Skeletal muscle cell (primary cell): ENCODE data around the gene FGFR4.

Source experiments
- DNase-seq: peaks from one replicate; pipeline ENCODE4 v3.0.0-alpha.2; 2010; ENCODE audit warnings: low read depth
- H3K4me3 ChIP-seq: 2 replicates; pipeline ENCODE4 v1.5.1; 2011; ENCODE audit warnings: low read depth, mild to moderate bottlenecking, control low read depth, low read length, moderate library complexity

The FGFR4 gene

DNA sequence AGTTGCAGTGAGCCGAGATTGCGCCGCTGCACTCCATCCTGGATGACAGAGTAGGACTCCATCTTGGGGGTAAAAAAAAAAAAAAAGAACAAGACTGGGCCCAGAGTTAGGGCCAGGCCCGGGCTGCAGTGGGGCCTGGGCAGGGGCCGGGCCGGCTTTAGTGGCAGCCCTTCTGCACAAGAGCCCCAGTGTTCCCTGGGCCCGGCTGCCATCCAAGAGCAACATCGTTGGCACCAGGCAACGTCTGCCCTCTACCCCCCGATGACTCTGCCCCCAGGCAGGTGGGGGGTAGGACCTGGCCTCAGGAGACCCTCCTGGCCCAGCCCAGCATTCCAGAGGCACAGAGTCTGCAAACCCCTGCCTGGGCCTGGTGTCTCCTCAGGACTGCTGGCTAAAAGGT lies 4.9 kb upstream of the FGFR4 start:
- H3K4me3 ChIP-seq = no peak overlapping the region
- DNase-seq = no peak

DNA sequence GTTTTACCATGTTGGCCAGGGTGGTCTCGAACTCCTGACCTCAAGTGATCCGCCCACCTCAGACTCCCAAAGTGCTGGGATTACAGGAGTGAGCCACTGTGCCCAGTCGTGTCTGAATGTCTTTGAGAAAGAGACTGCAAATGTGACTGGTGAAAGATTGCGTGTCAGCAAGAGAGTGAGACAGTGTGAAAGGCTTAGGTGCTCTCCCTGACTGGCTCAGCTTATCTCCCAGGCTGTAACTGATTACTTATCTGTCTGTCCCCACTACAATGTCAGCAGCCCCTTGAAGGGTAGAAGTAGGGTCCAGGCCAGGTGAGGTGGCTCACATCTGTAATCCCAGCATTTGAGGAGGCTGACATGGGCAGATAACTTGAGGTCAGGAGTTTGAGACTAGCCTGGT lies 3.4 kb upstream of the FGFR4 start:
- no peak for DNase-seq
- H3K4me3 ChIP-seq = no peak overlapping the region

DNA sequence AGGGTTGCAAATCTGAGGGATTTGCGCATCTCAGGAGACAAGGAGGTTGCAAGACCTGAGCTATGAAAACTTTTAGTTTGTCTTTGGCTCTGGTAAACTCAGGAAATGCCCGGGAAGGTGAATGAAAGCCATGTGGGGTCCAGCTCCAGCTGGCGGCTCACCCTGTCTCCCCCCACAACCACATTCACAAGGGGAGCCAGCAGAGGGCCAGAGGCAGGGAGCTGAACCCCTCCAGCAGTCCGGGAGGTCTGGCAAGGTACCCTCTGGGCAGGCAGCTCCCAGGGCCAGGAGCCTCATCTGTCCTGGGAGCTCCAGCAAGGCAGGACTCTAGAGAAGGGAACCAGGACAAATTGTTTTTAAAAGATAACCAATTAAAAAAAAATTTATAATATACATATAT lies 2.5 kb upstream of the FGFR4 start:
- no peak for DNase-seq
- H3K4me3 ChIP-seq = no peak overlapping the region

DNA sequence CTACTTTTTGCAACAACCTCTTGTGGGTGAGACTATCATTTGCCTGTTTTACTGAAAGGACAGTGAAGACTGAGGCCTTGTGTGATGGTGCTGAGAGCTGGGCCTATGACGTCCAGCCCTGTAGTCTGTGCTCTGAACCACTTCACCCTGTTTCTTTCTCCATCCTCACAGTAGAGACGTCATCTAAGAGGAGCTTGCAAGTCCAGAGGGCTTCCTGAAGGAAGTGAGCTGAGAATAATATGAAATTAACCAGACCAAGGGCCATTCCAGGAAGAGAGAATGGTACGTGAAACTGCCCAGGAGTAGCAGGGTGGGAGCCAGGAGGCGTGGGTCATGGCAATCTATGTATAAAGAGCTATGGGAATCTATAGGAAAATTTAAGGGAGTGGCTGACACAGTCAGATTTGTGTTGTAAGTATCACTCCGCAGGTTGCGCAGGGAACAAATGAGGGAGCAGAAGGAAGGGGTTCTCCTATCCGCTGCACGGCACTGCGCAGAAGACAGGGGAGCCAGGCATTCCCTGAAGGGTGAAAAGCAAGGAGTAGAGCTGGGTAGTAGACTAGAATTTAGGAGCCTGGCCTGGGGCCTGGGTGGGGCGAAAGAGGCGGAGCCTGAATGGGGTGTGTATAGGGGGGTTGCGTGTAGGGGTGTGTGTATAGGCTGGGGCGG lies 596 bp upstream of the FGFR4 start:
- no peak for DNase-seq
- H3K4me3 ChIP-seq = peak overlapping the region; percentile 11

DNA sequence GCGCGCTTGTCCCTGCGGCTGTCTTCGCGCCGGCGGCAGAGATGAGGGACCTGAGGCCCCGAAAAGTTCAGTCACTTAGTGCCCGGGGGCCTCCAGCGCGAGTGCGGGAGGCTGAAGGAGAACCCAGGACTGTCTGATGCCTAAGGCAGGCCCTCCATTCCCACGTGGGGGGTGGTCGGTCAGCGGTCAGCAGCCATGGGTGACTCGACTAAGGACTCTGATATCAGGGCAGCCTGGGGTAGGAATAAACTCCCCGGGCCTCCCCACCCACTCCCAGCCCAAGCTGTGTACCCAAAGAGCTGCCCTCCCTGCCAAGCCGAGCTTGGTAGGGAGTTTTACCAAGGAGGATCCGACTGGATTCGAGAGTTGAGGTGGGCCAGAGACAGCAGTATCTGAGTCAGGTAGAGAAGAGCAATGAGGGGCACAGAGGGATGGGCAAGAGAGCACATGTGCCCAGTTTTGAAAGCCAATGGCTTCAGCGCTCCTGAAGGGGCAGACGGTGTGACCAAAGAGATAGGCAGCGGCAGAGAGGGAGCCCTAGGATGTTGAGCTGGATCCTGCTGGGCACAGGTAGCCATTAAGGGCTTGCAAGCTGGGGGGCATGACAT lies 787 bp downstream of the FGFR4 start:
- peak overlapping the region; percentile 53 for H3K4me3 ChIP-seq
- DNase-seq = no peak

DNA sequence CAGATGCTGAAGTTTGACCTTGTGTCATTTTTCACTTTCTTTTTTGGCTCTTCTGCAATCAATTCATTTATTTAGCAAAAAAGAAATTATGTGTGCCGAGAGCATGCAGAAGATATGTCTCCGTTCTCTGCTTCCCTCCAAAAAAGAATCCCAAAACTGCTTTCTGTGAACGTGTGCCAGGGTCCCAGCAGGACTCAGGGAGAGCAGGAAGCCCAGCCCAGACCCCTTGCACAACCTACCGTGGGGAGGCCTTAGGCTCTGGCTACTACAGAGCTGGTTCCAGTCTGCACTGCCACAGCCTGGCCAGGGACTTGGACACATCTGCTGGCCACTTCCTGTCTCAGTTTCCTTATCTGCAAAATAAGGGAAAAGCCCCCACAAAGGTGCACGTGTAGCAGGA lies 2.4 kb downstream of the FGFR4 start:
- no peak for DNase-seq
- peak overlapping the region; percentile 1 for H3K4me3 ChIP-seq

DNA sequence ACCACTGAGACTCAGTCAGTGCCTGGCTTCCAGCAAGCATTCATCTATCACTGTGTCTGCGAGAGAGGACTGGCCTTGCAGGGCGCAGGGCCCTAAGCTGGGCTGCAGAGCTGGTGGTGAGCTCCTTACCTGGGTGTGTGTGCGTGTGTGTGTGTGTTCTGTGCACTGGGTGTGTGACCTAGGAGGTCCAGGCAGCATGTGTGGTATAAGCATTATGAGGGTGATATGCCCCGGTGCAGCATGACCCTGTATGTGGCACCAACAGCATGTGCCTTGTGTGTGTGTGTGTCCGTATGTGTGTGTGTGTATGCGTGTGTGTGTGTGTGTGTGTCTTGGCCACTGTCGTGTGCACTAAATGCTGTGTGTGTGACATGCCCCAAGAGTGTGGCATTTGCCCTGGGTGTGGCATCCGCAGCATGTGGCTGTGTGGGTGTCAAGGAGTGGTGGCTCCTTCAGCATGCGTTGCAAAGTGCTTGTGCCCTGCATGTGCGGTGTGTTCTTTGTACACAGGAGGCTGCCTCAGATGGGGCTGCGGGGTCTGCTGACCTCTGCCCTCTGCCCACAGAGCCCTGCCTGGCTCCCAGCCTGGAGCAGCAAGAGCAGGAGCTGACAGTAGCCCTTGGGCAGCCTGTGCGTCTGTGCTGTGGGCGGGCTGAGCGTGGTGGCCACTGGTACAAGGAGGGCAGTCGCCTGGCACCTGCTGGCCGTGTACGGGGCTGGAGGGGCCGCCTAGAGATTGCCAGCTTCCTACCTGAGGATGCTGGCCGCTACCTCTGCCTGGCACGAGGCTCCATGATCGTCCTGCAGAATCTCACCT lies 3.3 kb downstream of the FGFR4 start:
- DNase-seq = no peak
- no peak overlapping the region for H3K4me3 ChIP-seq

DNA sequence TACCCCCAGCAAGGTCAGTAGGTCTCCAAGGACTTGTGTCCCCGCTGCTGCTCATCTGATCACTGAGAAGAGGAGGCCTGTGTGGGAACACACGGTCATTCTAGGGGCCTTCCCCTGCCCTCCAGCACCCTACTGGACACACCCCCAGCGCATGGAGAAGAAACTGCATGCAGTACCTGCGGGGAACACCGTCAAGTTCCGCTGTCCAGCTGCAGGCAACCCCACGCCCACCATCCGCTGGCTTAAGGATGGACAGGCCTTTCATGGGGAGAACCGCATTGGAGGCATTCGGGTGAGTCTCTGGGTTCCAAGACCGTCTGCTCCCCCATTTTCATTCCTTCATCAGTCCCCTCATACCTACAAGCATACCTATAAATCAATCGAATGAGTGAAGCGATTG lies 4.1 kb downstream of the FGFR4 start:
- no peak overlapping the region for H3K4me3 ChIP-seq
- DNase-seq = no peak

DNA sequence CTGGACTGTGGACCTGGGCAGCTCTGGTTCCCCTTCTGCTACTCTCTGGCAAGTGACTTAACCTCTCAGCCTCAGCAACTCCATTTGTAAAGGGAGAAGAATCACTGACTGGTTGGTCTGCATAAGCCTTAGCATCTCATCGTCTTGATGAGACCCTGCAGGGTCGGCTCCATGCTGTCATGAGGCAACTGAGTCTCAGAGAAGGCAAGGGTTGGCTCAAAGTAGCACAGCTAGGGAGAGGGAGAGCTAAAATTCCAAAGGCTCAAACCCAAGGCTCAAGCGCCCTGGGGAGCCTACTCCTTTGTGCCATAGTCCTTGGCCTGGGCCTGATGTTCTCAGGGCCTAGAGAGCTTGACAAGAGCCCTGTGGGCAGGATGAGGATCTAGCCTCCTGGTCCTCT lies 4.5 kb downstream of the FGFR4 start:
- H3K4me3 ChIP-seq = no peak overlapping the region
- DNase-seq = no peak

DNA sequence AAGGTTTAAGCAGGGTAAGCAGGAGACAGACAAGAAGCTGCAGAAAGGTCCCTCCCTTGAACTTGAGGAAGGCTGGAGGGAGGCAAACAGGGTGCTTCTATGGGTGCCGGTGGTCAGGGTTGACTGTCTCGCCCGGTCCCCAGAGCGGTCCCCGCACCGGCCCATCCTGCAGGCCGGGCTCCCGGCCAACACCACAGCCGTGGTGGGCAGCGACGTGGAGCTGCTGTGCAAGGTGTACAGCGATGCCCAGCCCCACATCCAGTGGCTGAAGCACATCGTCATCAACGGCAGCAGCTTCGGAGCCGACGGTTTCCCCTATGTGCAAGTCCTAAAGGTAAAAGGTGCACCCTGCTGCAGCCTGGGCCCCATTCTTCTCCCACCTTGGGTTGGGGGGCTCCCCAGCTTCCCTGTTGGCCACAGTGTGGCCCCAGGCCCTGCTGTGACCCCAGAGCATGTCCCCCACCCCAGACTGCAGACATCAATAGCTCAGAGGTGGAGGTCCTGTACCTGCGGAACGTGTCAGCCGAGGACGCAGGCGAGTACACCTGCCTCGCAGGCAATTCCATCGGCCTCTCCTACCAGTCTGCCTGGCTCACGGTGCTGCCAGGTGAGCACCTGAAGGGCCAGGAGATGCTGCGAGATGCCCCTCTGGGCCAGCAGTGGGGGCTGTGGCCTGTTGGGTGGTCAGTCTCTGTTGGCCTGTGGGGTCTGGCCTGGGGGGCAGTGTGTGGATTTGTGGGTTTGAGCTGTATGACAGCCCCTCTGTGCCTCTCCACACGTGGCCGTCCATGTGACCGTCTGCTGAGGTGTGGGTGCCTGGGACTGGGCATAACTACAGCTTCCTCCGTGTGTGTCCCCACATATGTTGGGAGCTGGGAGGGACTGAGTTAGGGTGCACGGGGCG lies 5.7 kb downstream of the FGFR4 start:
- H3K4me3 ChIP-seq = no peak overlapping the region
- DNase-seq = no peak

DNA sequence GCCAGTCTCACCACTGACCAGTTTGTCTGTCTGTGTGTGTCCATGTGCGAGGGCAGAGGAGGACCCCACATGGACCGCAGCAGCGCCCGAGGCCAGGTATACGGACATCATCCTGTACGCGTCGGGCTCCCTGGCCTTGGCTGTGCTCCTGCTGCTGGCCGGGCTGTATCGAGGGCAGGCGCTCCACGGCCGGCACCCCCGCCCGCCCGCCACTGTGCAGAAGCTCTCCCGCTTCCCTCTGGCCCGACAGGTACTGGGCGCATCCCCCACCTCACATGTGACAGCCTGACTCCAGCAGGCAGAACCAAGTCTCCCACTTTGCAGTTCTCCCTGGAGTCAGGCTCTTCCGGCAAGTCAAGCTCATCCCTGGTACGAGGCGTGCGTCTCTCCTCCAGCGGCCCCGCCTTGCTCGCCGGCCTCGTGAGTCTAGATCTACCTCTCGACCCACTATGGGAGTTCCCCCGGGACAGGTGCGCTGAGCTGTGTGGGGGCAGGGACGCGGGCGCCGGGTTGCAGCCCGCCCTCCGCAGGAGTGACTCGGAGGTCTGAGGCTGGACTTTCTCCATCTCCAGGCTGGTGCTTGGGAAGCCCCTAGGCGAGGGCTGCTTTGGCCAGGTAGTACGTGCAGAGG lies 6.5 kb downstream of the FGFR4 start:
- H3K4me3 ChIP-seq = no peak overlapping the region
- no peak for DNase-seq

DNA sequence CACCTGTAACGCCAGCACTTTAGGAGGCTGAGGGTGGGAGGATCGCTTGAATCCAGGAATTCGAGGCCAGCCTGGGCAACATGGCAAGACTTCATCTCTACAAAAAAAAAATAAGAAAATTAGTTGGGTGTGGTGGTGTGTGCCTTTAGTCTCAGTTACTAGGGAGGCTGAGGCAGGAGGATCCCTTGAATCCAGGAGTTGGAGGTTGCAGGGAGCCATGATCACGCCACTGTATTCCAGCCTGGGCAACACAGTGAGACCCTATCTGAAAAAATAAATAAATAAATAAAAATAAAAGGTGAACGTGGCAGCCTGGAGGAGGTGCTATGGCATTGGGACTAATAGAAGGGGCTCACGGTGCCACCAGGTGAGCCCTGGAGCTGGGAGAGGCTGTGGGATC lies 7.1 kb downstream of the FGFR4 start:
- no peak for DNase-seq
- no peak overlapping the region for H3K4me3 ChIP-seq

DNA sequence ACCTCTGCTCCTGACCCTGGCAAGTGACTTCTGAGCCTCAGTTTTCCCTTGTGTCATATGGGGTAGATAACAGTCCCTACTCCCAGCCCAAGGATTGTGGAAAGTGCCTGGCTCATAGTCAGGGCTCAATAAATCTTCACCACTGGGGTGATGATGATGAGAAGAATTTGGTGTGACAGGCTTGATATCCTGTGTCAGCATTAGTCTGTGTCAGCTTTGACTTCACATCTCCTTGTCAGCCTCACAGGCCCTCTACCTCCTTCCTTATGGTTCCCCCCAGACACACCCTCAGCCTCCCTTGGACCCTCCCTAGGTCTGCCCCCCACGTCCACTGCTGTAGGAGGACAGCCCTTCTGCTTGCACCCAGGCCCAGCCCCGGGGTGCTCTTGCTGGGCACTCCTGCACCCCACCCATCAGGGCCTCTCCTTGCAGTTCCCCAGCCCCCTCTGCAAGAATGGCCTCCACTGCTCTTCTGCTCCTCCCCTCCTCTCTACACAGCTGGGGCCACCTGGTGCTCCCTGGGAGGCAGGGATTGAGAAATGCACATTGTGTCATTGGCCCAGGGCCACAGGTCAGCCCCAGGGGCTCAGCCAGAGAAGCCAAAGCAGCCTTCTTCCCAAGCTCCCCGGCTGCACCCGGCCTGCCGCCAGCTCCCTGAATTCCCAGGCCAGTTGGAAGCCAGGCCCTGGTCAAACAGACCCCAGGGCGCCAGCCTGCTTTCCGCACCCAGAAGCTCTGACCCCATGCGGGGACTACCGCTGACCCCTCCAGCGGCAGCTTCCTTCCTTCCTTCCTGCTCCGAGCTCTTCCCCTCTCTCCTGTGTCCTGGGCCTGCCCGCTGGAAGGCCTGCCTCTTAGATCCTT lies 7.7 kb downstream of the FGFR4 start:
- peak; percentile 73 for DNase-seq
- H3K4me3 ChIP-seq = no peak overlapping the region

DNA sequence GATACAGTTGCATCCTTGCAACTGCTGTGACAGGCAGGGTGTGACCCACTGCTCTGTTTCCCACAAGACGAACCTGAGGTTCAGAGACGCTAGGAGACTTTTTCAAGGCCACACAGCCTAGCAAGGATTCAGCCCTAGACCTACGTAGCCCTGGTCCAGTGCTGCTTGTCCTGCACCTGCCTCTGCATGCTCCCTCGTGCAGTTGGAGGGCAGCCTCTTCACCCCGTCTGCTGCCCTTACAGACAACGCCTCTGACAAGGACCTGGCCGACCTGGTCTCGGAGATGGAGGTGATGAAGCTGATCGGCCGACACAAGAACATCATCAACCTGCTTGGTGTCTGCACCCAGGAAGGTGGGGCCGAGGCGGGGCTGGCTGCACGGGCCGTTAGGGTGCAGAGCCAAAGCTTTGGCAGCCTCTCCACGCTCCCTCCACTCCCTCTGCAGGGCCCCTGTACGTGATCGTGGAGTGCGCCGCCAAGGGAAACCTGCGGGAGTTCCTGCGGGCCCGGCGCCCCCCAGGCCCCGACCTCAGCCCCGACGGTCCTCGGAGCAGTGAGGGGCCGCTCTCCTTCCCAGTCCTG lies 8.5 kb downstream of the FGFR4 start:
- H3K4me3 ChIP-seq = no peak overlapping the region
- DNase-seq = no peak

DNA sequence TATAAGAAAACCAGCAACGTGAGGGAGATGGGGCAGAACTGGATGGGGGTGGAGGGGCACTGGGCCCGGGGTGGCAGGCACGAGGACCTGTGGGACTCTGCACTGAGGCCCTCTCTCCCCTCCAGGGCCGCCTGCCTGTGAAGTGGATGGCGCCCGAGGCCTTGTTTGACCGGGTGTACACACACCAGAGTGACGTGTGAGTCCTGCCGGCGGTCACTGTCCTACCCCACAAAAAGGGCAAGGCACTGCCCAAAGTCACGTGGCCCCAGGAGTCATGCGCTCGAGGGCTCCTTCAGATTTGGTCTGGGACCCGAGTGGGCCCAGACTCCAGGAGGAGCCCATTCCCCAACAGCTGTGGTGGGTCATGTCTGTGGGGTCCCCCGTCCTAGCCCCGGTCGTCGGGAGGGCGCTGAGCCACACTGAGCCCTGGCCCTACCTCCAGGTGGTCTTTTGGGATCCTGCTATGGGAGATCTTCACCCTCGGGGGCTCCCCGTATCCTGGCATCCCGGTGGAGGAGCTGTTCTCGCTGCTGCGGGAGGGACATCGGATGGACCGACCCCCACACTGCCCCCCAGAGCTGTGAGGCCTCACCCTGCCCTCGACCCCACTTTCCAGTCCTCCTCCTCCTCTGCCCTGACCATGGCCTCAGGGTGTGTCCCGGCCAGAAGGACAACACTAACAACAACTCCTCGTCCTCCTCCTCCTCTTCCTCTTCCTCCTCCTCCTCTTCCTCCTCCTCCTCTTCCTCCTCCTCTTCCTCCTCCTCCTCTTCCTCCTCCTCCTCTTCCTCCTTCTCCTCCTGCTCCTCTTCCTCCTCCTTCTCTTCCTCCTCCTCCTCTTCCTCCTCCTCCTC lies 9.7 kb downstream of the FGFR4 start:
- H3K4me3 ChIP-seq = no peak overlapping the region
- DNase-seq = no peak

DNA sequence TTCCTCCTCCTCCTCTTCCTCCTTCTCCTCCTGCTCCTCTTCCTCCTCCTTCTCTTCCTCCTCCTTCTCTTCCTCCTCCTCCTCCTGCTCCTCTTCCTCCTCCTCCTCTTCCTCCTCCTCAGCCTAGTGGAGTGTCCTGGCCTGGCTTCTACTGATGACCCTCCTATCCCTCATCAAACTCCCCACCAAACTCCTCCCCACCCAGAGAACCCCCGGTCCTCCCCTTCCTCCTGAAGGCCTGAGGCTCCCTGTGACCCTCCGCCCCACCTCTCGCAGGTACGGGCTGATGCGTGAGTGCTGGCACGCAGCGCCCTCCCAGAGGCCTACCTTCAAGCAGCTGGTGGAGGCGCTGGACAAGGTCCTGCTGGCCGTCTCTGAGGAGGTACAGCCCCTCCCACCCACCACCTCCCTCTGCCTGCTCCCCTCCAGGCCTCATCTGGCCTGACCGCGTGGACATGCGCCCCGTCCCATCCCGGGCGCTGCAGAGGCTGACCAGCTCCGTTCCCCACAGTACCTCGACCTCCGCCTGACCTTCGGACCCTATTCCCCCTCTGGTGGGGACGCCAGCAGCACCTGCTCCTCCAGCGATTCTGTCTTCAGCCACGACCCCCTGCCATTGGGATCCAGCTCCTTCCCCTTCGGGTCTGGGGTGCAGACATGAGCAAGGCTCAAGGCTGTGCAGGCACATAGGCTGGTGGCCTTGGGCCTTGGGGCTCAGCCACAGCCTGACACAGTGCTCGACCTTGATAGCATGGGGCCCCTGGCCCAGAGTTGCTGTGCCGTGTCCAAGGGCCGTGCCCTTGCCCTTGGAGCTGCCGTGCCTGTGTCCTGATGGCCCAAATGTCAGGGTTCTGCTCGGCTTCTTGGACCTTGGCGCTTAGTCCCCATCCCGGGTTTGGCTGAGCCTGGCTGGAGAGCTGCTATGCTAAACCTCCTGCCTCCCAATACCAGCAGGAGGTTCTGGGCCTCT lies 10.6 kb downstream of the FGFR4 start:
- DNase-seq = no peak
- no peak overlapping the region for H3K4me3 ChIP-seq
